Measurements from ENCODE around the gene IDUA. TPM values are rescaled to one million over a fixed set of nuclear protein-coding genes. Genes with fewer than 3 reads are reported as not detected.

IDUA gene
- total and polyA plus RNA-seq, 8 donors, result 8.8 to 278 (median 21.7) TPM

DNA sequence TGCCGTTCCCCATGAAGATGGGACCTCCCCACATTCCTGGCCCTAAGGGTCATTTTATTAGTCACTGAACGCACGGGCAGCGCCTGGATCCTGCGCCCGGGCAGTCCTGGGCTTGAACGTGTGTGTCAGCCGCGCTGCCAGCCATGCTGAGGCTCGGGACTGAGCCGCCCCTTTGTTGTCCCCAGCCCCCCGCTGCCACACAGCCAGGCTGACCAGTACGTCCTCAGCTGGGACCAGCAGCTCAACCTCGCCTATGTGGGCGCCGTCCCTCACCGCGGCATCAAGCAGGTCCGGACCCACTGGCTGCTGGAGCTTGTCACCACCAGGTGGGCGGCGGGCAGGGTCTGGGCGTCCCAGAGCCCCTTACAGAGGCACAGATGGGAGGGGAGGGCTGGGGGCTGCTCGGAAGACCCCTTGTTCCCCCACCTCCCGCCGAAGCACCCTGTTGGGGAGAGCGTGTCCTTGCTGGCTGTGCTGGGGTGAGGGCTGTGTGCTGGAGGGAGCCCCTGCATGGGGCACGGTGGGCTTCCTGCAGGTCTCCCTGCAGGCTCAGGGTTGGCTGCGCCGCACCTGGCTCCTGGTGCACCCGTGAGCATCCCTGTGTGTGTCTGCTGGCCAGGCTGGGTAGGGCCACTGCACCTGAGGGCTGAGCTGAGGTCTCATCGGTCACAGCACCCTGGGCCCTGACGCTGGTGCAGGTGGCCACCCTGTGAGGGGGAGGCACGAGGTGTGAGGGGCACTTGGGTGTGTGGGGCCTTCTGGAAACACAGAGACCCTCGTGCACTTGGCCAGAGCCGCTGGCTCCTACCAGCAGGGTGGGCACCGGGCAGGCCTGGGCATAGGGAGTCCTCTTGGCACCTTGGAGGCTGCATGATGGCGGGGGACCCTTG is 1.0 kb downstream of the IDUA start:
- H3K27ac ChIP-seq, result peak overlapping the region; percentile 72 to 89 (median 75)
- H3K27me3 ChIP-seq, result no peaks in the 10 kb centered on the region
- H3K4me3 ChIP-seq, result peak overlapping the region; percentile 65 to 96 (median 82)
- TF ChIP-seq POLR2AphosphoS5 (IDR thresholded peaks at IDR 0.05) (peak in 1 of 3 donors; percentile 2), EP300 (IDR thresholded peaks at IDR 0.05) (no peak), POLR2A (IDR thresholded peaks at IDR 0.05) (no peak)
- TF ChIP-seq, protein P1, sequence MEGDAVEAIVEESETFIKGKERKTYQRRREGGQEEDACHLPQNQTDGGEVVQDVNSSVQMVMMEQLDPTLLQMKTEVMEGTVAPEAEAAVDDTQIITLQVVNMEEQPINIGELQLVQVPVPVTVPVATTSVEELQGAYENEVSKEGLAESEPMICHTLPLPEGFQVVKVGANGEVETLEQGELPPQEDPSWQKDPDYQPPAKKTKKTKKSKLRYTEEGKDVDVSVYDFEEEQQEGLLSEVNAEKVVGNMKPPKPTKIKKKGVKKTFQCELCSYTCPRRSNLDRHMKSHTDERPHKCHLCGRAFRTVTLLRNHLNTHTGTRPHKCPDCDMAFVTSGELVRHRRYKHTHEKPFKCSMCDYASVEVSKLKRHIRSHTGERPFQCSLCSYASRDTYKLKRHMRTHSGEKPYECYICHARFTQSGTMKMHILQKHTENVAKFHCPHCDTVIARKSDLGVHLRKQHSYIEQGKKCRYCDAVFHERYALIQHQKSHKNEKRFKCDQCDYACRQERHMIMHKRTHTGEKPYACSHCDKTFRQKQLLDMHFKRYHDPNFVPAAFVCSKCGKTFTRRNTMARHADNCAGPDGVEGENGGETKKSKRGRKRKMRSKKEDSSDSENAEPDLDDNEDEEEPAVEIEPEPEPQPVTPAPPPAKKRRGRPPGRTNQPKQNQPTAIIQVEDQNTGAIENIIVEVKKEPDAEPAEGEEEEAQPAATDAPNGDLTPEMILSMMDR (IDR thresholded peaks at IDR 0.05), result no peak
- H3K9me3 ChIP-seq, result no peaks in the 10 kb centered on the region
- WGBS, 5 donors, result 46 to 65% (median 58%) methylated on average over 10 to 37 of the region's 37 CpGs
- intact Hi-C loops (cut with DNase I; ENCODE audit: low total_unique reads), result no loop called here
- peaks cover 41 to 63% (median 55%) of the 10 kb centered on the region in 4 donors for H3K4me1 ChIP-seq
- DNase-seq, result no peak
- H3K36me3 ChIP-seq, result peaks cover 0 to 33% (median 21%) of the 10 kb centered on the region in 4 donors

DNA sequence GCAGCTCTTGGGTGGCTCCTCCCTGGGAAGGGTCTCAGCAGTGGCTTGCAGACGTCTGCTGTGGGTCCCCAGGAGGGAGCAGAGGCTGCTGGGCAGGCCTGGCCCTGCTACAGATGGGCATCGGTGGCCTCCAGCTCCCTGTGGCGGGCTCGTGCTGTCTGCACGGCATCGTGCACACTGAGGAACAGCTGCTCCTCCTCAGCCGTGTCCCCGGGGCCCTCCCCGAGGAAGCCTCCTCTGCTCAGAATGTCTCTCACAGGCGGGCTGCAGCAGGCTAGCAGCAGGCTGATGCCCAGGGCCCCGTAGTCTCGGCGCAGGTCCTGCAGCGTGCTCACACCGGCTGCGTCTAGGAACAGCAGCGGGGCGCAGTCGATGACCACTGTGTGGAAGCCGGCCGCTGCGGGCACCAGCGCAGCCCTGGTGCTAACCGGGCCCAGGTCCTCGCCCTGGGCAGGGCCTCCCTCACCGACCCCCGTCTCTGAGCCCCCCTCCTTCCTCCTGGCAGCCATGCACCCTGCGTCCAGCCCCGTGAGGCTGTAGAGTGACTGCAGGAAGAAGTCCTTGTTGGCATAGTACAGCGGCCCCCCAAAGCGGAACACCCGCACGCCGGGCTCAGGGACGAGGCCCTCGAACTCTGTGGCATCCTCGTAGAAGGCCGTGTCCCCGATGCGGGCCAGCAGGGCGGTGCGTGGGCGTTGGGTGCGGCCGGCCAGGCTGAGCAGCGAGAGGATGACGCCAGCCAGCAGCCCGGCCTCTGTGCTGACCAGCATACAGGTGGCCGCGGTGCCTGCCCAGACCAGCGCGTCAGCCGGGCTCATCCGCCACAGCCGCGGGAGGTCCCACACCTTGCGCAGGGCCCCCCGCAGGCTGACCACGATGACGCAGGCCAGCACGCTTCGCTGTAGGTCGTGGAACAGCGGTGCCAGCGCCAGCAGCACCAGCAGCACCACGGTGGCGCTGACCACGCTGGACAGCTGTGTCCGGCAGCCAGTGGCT is 2.2 kb downstream of the IDUA start:
- intact Hi-C loops (cut with DNase I; ENCODE audit: low total_unique reads), result no loop called here

DNA sequence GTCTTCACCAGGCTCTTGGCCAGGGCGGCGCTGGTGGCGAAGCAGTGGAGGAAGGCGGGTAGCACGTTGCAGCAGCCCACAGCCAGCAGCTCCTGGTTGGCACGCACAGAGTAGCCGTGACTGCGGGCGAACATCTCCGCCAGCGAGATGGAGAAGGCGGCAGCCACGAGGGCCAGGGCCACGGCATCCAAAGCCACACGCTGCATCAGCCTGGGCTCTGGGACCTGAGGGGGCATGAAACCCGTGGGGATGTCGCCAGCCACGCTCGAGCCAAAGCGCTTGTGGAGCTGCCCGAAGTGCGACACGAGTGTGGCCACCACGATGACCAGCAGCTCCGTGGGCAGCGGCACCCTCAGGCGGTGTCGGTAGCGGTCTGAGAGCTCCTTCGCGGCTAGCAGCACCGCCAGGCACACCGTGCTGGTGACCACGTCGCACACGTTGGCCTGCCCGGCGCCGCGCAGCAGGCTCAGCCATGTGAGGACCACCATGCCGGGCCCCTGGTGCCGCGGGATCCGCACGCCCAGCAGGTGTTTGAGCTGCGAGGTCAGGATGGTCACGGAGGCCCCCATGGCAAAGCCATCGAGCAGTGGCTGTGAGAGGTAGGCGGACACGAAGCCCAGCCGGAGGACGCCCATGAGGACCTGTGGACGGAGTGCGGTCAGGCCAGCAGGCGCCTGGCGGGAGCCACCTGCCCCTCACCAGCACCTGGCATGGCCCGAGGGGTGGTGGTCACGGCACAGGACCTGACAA is 3.1 kb downstream of the IDUA start:
- intact Hi-C loops (cut with DNase I; ENCODE audit: low total_unique reads), result no loop called here
- 94 to 96% (median 95%) methylated on average over 45 to 58 of the region's 58 CpGs for WGBS, 5 donors
- no peak overlapping the region for H3K27ac ChIP-seq
- H3K4me3 ChIP-seq, result no peak overlapping the region
- DNase-seq, result no peak
- H3K4me1 ChIP-seq, result peaks cover 46 to 66% (median 61%) of the 10 kb centered on the region in 4 donors
- H3K36me3 ChIP-seq, result peaks cover 0 to 33% (median 21%) of the 10 kb centered on the region in 4 donors
- TF ChIP-seq, protein P1 (IDR thresholded peaks at IDR 0.05), result no peak
- TF ChIP-seq POLR2A (IDR thresholded peaks at IDR 0.05) (no peak), EP300 (IDR thresholded peaks at IDR 0.05) (no peak), POLR2AphosphoS5 (IDR thresholded peaks at IDR 0.05) (no peak)
- H3K9me3 ChIP-seq, result no peaks in the 10 kb centered on the region
- H3K27me3 ChIP-seq, result no peaks in the 10 kb centered on the region

More for the DNA sequence above, 2.2 kb downstream of the IDUA start:
- H3K9me3 ChIP-seq, result no peaks in the 10 kb centered on the region
- H3K4me1 ChIP-seq, result peaks cover 48 to 70% (median 66%) of the 10 kb centered on the region in 4 donors
- no peak for DNase-seq
- peaks cover 0 to 33% (median 21%) of the 10 kb centered on the region in 4 donors for H3K36me3 ChIP-seq
- H3K27me3 ChIP-seq, result no peaks in the 10 kb centered on the region
- no peak overlapping the region for H3K4me3 ChIP-seq
- TF ChIP-seq POLR2AphosphoS5 (IDR thresholded peaks at IDR 0.05), result no peak
- TF ChIP-seq POLR2A (IDR thresholded peaks at IDR 0.05), result no peak
- TF ChIP-seq, protein P1 (IDR thresholded peaks at IDR 0.05), result no peak
- WGBS, 5 donors, result 90 to 93% (median 91%) methylated on average over 37 to 69 of the region's 69 CpGs
- H3K27ac ChIP-seq, result no peak overlapping the region
